HepG2 (cell line): ENCODE measurements around the gene FRMD4A. TPM values are rescaled to one million over a fixed set of nuclear protein-coding genes. Genes with fewer than 3 reads are reported as not detected.

Experiments used
- ATAC-seq: fragments of 200-7000 bp; cut with Tn5 transposase; 3 replicates; pipeline ENCODE4 v1.9.1; 2020; ENCODE audit warnings: mild to moderate bottlenecking, moderate library complexity
- BruUV-seq: library from RNA; stranded (reverse); fragments of 400-500 nt; replicated peaks from 2 replicates; lab custom pipeline; 2021; lab: Mats Ljungman, UMichigan
- CTCF ChIA-PET: fragments of 300-600 bp; formaldehyde crosslinking; extraction: SDS; loops from one replicate; lab custom pipeline; 2021; ENCODE audit warnings: low total read pairs, inconsistent platforms, low intra/inter-chr PET ratio; lab: Yijun Ruan, JAX
- POLR2A ChIA-PET: fragments of 350-600 bp; sonication (Branson Sonifier 250); formaldehyde crosslinking; loops from one replicate; lab custom pipeline; 2020; ENCODE audit warnings: antibody characterized with exemption, inconsistent platforms; lab: Yijun Ruan, JAX
- DNase-seq: peaks from one replicate; pipeline ENCODE4 v3.0.0-alpha.2; 2015; ENCODE audit warnings: low spot score
- FAIRE-seq: peaks from 3 replicates; lab custom pipeline; 2011; peaks lifted over from hg19 to GRCh38; lab: Jason Lieb, UNC
- H2AFZ ChIP-seq: one replicate; pipeline ENCODE4 v1.6.1; 2011; ENCODE audit warnings: low read length, inconsistent platforms
- H3K27ac ChIP-seq: fragments of 300-600 bp; 3 replicates; pipeline ENCODE4 v1.8.0; 2011; ENCODE audit warnings: mixed run types, mild to moderate bottlenecking, mixed read lengths, low read length, inconsistent platforms; ENCODE audit not compliant: insufficient read depth; ENCODE audit errors: extremely low read length
- H3K27me3 ChIP-seq, 2 experiments: fragments of 200-600 bp in 1 of 2; 2 replicates in 1 of 2; 3 replicates in 1 of 2; pipeline versions ENCODE4 v1.6.0 to v1.8.0; 2011; ENCODE audit warnings: low read length in 2 of 2, mild to moderate bottlenecking in 2 of 2, moderate library complexity in 2 of 2, inconsistent platforms in 1 of 2; ENCODE audit not compliant: insufficient read depth in 2 of 2, control insufficient read depth in 1 of 2
- H3K36me3 ChIP-seq, 2 experiments: fragments of 200-600 bp in 1 of 2; replicated peaks in 1 of 2; 2 replicates in 1 of 2; 3 replicates in 1 of 2; pipeline versions ENCODE4 v1.5.1 to v1.8.0; 2011; ENCODE audit warnings: low read length in 2 of 2, inconsistent platforms in 1 of 2; ENCODE audit not compliant: insufficient read depth in 2 of 2, control insufficient read depth in 1 of 2
- H3K4me1 ChIP-seq: 2 replicates; pipeline ENCODE4 v1.5.1; 2012; ENCODE audit warnings: low read length, inconsistent platforms; ENCODE audit not compliant: insufficient read depth
- H3K4me2 ChIP-seq: 2 replicates; pipeline ENCODE4 v1.6.0; 2011; ENCODE audit warnings: low read depth, low read length, inconsistent platforms
- H3K4me3 ChIP-seq, 3 experiments: fragments of 200-600 bp in 1 of 3; sonication (generic), shearing (Covaris generic) in 1 of 3; replicated peaks in 1 of 3; 2 replicates each; pipeline ENCODE4 v1.5.1; 2011 to 2016; ENCODE audit warnings: low read length in 3 of 3, inconsistent platforms in 2 of 3, low read depth in 2 of 3, mild to moderate bottlenecking in 2 of 3, control low read depth in 1 of 3, mixed read lengths in 1 of 3; ENCODE audit not compliant: insufficient read depth in 1 of 3
- H3K79me2 ChIP-seq: one replicate; pipeline ENCODE4 v1.6.1; 2011; ENCODE audit warnings: low read length, inconsistent platforms; ENCODE audit not compliant: insufficient read depth
- H3K9ac ChIP-seq: 2 replicates; pipeline ENCODE4 v1.6.0; 2011; ENCODE audit warnings: mild to moderate bottlenecking, low read depth, low read length, inconsistent platforms; ENCODE audit not compliant: insufficient read depth
- H3K9me3 ChIP-seq: 2 replicates; pipeline ENCODE4 v1.5.1; 2012; ENCODE audit warnings: mild to moderate bottlenecking, low read length
- H4K20me1 ChIP-seq: 2 replicates; pipeline ENCODE4 v1.6.0; 2011; ENCODE audit warnings: inconsistent platforms, mild to moderate bottlenecking, low read length, moderate library complexity; ENCODE audit not compliant: insufficient read depth
- GATAD1 ChIP-seq: IDR thresholded peaks from 2 replicates; pipeline ENCODE4 v1.6.1; 2016; ENCODE audit warnings: missing genetic modification reagents, missing compliant biosample characterization
- GLI4 ChIP-seq: sonication (generic); formaldehyde crosslinking; IDR thresholded peaks from 2 replicates; pipeline ENCODE4 v1.5.1; 2020; ENCODE audit warnings: missing genetic modification reagents, mild to moderate bottlenecking, moderate library complexity, borderline replicate concordance
- IKZF1 ChIP-seq: fragments of 450-650 bp; IDR thresholded peaks from 2 replicates; pipeline ENCODE4 v1.7.1; 2016
- MZF1 ChIP-seq: sonication (generic); formaldehyde crosslinking; IDR thresholded peaks from 2 replicates; pipeline ENCODE4 v1.8.1; 2023; ENCODE audit warnings: mild to moderate bottlenecking, missing genetic modification reagents, borderline replicate concordance
- SAFB2 ChIP-seq: sonication (generic); formaldehyde crosslinking; IDR thresholded peaks from 2 replicates; pipeline ENCODE4 v1.5.1; 2020; ENCODE audit warnings: missing genetic modification reagents, low read depth, mild to moderate bottlenecking, borderline replicate concordance
- SALL1 ChIP-seq: sonication (generic); formaldehyde crosslinking; IDR thresholded peaks from 2 replicates; pipeline ENCODE4 v1.8.0; 2022; ENCODE audit warnings: mild to moderate bottlenecking, missing genetic modification reagents
- SRSF4 ChIP-seq: fragments of 200-400 bp; formaldehyde crosslinking; IDR thresholded peaks from one replicate; pipeline ENCODE4 v1.6.1; 2018; ENCODE audit warnings: mild to moderate bottlenecking, low read depth, low read length, moderate library complexity; ENCODE audit not compliant: poor library complexity, severe bottlenecking
- TBX2 ChIP-seq: sonication (generic); formaldehyde crosslinking; IDR thresholded peaks from 2 replicates; pipeline ENCODE4 v1.5.0; 2020; ENCODE audit warnings: missing genetic modification reagents, mild to moderate bottlenecking, borderline replicate concordance
- ZNF724P ChIP-seq: sonication (generic); formaldehyde crosslinking; IDR thresholded peaks from 2 replicates; pipeline ENCODE4 v1.8.0; 2022; ENCODE audit warnings: missing genetic modification reagents, borderline replicate concordance
- ZZZ3 ChIP-seq: sonication (generic); formaldehyde crosslinking; IDR thresholded peaks from 2 replicates; pipeline ENCODE4 v1.4.0; 2020; ENCODE audit warnings: missing genetic modification reagents, mild to moderate bottlenecking, borderline replicate concordance
- WGBS: methylation state at CpG from one replicate; pipeline ENCODE4 v1.1.6; 2017; ENCODE audit warnings: low lambda C conversion rate; 5-methylcytosine and 5-hydroxymethylcytosine counted together
- in situ Hi-C: cut with HindIII; loops from 2 replicates; pipeline ENCODE4 v1.10.0; 2017; ENCODE audit warnings: low pct_unique_long_range_greater_than_20kb; ENCODE audit not compliant: extremely low pct_ligation_motif_present
- intact Hi-C: fragments of 100-400 bp; cut with micrococcal nuclease; formaldehyde crosslinking; loops from one replicate; pipeline ENCODE4 v1.10.0; 2022; ENCODE audit not compliant: unreplicated experiment
- polyA plus RNA-seq, 8 experiments: library from polyadenylated mRNA; depleted of rRNA in 3 of 8; stranded (reverse) in 7 of 8; unstranded in 1 of 8; fragments of >200 nt; fragmentation: Illumina TruSeq in 4 of 8; extraction: Trizol in 4 of 8; gene quantifications; 2 replicates each; pipeline versions ENCODE4 v1.2.1 to v1.2.3, GENCODE V29; 2011 to 2016; ENCODE audit warnings: low read depth in 4 of 8, missing spikeins in 1 of 8, mixed read lengths in 1 of 8; ENCODE audit not compliant: insufficient read depth in 1 of 8
- total RNA-seq, 5 experiments: library from RNA; depleted of rRNA; stranded (reverse); fragments of >200 nt; fragmentation: Illumina TruSeq; extraction: Trizol; gene quantifications; 2 replicates each; pipeline ENCODE4 v1.2.3, GENCODE V29; 2016; ENCODE audit warnings: low read depth in 1 of 5
- TF ChIP-seq, protein P1 (sequence below): sonication (generic); formaldehyde crosslinking; IDR thresholded peaks from 2 replicates; pipeline ENCODE4 v1.8.1; 2023; ENCODE audit warnings: mild to moderate bottlenecking, missing genetic modification reagents, borderline replicate concordance
- TF ChIP-seq, protein P2 (sequence below): sonication (generic); formaldehyde crosslinking; IDR thresholded peaks from 2 replicates; pipeline ENCODE4 v1.5.1; 2020; ENCODE audit warnings: missing genetic modification reagents, mild to moderate bottlenecking, borderline replicate concordance
- TF ChIP-seq, protein P3 (sequence below): sonication (generic); formaldehyde crosslinking; IDR thresholded peaks from 2 replicates; pipeline ENCODE4 v1.8.0; 2022; ENCODE audit warnings: missing genetic modification reagents, mild to moderate bottlenecking, inconsistent platforms, borderline replicate concordance

The FRMD4A gene
- total and polyA plus RNA-seq, 2 of the 13 experiments (the other 11 are each of a cell fraction or from before 2014, with no cell fraction given), result 0.09 to 0.26 TPM

DNA sequence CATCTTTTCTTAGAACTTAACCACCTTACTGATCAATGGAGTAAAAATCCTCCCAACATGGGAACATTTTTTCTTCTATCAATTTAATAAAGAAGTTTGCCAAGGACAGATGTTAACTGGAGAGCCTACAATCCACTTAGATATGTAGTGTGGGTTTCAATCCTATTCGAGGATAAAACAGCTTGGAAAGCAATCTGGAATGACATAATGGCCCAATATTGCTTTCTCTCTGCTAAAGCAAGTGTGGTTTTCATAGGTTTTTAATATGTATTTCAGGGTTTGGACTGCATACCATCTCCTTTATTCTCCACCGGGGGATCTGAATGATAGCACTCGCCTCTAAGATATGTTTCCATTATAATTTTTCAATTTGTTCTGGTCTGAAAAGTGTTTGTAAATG is 594.2 kb downstream of the FRMD4A start:
- 35% methylated on average over 3 of the region's 3 CpGs for WGBS
- no peaks in the 10 kb centered on the region for H3K9me3 ChIP-seq
- CTCF ChIA-PET, result no interaction called here
- H3K4me2 ChIP-seq, result no peak overlapping the region
- no peak for DNase-seq
- intact Hi-C loops (no loop called here), in situ Hi-C loops (no loop called here)
- H3K9ac ChIP-seq, result no peak overlapping the region
- H3K4me3 ChIP-seq, result no peak overlapping the region
- H2AFZ ChIP-seq, result no peak overlapping the region
- H3K4me1 ChIP-seq, result no peaks in the 10 kb centered on the region
- H3K27me3 ChIP-seq, result peaks cover 0 to 10% of the 10 kb centered on the region in 2 experiments; a peak in 2 of 5 replicates
- ATAC-seq, result no peak
- TF ChIP-seq, protein P1, sequence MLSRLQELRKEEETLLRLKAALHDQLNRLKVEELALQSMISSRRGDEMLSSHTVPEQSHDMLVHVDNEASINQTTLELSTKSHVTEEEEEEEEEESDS (CRISPR knock-in tag), result no peak
- TF ChIP-seq TBX2 (CRISPR knock-in tag) (no peak), ZNF724P (CRISPR knock-in tag) (no peak), GATAD1 (CRISPR knock-in tag) (no peak), SRSF4 (no peak), IKZF1 (no peak), SAFB2 (CRISPR knock-in tag) (no peak), SALL1 (no peak), GLI4 (CRISPR knock-in tag) (no peak), ZZZ3 (CRISPR knock-in tag) (no peak), MZF1 (CRISPR knock-in tag) (no peak)
- TF ChIP-seq, protein P2, sequence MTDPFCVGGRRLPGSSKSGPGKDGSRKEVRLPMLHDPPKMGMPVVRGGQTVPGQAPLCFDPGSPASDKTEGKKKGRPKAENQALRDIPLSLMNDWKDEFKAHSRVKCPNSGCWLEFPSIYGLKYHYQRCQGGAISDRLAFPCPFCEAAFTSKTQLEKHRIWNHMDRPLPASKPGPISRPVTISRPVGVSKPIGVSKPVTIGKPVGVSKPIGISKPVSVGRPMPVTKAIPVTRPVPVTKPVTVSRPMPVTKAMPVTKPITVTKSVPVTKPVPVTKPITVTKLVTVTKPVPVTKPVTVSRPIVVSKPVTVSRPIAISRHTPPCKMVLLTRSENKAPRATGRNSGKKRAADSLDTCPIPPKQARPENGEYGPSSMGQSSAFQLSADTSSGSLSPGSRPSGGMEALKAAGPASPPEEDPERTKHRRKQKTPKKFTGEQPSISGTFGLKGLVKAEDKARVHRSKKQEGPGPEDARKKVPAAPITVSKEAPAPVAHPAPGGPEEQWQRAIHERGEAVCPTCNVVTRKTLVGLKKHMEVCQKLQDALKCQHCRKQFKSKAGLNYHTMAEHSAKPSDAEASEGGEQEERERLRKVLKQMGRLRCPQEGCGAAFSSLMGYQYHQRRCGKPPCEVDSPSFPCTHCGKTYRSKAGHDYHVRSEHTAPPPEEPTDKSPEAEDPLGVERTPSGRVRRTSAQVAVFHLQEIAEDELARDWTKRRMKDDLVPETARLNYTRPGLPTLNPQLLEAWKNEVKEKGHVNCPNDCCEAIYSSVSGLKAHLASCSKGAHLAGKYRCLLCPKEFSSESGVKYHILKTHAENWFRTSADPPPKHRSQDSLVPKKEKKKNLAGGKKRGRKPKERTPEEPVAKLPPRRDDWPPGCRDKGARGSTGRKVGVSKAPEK, result no peak
- TF ChIP-seq, protein P3, sequence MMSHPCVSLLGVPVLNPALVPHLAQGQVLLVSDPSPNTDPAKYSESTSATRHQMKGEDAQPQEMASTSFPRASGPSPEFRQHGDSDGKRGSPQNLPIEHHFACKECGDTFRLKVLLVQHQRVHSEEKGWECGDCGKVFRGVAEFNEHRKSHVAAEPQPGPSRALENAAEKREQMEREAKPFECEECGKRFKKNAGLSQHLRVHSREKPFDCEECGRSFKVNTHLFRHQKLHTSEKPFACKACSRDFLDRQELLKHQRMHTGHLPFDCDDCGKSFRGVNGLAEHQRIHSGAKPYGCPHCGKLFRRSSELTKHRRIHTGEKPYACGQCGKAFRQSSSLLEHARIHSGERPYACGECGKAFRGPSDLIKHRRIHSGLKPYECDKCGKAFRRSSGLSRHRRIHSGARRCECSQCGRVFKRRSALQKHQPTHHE (CRISPR knock-in tag), result no peak
- no peaks in the 10 kb centered on the region for H3K36me3 ChIP-seq
- POLR2A ChIA-PET, result no interaction called here
- no peaks in the 10 kb centered on the region for H4K20me1 ChIP-seq
- no peaks in the 10 kb centered on the region for H3K79me2 ChIP-seq
- no peak for FAIRE-seq
- no TSS peak for BruUV-seq
- H3K27ac ChIP-seq, result no peak overlapping the region
